ENCODE measurements around the gene GPR151.
"Not testable (repeated sequence)": the region's sequence is repeated elsewhere in the genome, so short reads cannot be mapped to it uniquely, and the experiment has no call there.

Gene GPR151

DNA sequence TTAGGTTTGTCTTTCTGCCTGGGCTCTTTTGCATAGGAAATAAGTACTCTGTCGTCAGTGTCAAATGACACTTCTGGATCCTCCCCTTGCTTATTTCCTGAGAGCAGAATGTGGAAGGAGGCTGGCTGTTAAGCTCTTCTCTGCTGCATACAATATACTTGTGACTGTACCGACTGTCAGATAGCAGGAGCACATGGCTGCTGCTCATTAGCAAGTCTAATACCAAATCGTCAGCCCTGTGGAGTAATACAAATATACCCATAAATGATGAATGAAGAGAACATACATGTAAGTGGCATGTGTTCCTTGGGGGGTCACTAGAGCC is at the start of gene GPR151:
Gene GPR151 (minus strand): TSS at position 40 of the 325 bp plus-strand sequence. CDS start 77 bp downstream, outside the sequence.
- no peak for DNase-seq

DNA sequence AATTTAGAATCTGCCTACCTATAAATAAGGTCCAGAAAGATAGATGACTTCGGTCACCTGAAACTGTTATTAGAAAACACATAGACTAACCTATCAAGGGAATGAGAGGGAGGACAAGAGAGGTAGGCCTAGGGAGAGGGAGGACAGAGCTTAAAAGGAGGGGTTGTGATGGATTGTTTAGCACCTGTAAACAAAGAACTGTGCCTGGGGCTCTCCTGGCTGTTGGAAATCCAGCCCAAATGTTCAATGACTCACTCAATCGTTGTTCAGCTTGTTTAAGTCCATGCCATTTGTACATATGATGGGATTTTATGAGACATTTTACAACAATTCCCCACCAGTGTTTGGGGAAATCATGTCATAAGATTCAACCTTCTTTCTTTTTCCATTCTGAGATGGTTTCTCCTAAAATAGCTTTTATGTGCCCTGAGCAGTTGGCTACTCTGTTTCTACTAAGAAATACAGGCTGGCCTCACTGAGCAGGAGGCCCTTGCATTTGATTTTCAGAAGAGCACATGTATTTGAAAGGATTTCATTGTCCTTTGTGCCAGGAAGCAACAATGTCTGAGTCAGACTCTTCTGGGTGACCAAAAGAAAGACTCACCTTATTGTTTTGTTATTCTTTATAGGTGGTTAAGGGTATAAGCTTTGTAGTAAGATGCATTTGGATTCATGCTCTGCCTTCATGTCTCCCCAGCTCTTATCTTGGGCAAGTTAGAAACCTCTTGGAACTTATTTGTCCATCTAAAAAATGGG is 48.2 kb upstream of the GPR151 start:
- no peak for DNase-seq

DNA sequence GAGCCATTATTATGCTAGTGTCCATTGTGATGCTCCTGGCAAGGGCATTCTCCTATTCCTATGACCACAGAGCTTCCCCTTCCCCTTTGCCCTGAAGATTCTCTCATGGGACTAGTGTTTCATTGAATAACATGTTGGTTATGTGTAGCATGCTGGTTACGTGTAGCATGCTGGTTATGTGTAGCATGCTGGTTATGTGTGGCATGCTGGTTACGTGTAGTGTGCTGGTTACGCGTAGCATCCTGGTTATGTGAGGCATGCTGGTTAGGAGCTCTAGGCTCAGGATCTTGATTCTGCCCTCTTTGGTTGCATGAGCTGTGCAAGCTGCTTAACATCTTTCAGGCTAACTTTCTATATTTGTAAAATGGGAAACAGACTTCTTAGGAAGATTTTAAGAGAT is 46.5 kb upstream of the GPR151 start:
- no peak for DNase-seq

DNA sequence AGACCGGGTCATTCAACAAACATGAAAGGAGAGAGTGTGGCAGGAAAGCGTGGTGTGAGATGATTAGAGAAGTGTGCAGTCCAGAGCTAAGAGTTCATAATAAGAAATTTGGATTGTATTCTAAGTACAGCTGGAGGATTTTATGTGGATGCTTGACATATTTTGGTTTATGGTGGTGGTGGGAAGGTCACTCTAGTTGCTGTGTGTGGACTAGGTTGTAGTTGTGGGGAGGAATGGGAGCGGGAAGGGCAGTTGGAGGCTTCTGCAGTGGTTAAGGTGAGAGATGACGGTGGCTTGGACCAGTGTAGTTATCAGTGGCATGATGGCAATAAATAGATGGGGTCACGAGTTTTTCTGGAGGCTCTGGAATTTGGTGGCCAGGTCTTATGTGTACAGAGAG is 45.7 kb upstream of the GPR151 start:
- no peak for DNase-seq

DNA sequence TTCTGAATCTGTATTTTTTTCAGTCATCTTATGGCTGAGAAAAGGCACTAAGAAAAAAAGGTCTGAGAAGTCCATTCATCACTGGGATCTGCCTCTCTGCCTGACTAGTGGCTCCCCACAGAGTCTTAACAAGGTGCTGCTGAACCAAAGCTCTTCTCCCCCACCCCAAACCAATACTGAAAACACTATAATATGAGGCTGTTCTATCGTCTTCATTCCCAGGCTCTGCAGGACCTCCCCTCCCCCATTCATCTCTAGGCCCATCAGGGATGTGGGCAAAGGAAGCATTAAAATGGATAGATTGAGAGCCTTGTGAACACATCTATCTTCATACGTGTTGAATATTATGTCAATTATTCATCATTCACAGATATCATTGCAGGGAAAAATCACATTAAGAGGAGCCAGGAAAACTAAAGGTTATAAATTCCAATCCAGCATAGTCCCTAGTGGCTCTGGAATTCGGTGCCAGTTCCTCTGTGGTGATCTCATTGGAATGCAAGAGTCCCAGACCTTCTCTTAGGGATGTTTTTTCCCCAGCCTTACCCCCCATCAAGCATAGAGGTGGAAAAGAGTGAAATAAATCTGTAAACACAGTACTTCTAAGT is 44.3 kb upstream of the GPR151 start:
- no peak for DNase-seq

DNA sequence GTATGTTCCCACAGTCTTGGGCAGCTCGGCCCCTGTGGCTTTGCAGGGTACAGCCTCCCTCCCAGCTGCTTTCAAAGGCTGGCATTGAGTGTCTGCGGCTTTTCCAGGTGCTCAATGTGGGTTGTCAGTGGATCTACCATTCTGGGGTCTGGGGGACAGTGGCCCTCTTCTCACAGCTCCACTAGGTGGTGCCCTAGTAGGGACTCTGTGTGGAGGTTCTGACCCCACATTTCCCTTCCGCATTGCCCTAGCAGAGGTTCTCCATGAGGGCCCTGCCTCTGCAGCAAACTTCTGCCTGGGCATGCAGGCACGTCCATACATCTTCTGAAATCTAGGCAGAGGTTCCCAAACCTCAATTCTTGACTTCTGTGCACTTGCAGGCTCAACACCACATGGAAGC is 40.9 kb upstream of the GPR151 start:
- not testable (repeated sequence) for DNase-seq

DNA sequence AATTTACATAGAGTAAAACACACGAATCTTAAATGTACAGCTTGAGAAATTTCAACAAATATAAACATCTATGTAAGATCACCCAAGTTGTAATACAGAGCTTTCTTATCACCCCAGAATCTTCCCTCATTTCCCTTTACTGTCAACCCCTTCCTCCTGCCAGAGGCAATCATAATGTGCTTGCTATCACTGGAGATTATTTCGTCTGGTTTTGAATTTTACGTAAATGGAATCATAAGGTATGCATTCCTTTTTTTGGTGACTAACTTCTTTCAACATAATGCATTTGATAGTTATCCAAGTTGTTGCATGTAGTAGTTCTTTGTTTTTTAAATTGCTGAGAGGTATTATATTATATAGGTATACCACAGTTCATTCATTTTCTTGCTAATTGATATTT is 37.5 kb upstream of the GPR151 start:
- no peak for DNase-seq

DNA sequence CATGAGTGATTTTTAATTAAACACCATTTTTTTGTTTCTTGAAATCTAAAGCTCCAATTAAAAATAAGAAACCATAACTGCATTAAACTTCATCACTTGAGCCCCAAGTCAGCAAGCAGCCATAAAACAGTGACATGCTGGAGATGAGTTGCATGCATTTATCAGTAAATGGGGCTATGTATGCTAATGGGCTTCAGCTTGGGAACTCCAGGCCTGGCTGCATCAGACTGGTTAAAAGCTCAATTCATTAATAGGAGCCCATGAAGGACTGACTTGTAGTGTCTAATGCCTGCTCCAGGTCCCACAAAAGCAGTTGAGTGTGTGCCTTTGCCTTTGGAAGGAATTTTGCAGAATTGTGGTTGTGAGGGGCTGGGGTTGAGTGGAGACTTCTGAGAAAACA is 33.6 kb upstream of the GPR151 start:
- DNase-seq, result no peak

DNA sequence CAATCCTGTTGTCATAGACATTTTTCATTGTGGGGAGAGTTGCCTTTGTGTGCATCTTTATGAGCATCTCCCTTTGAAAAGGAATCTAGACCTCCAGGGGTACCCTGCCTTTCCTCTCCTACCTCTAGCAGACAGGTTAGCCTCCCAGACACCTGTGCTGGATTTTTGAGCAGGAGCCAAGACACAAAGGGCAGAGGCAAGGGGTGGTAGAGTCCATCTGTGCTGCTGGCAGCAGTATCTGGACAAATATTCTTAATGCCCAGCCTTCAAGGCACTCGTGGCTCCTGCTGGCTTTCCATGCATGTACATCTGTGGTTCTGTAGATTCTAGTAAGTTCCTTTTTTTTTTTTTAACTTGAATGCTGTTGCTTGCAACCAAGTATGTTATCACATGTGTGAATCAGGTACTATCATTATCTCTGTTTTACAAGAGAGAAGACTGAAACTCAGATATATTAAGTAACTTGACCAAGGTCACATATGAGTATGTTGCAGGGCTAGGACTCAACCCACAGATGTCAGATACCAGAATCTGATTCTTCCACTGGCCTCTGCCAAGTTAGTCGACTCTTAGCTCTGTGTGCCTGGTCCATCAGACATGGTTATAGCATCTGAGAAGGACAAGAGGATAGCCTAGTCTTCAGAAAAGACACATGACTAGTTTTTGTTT is 32.9 kb upstream of the GPR151 start:
- DNase-seq, result no peak

DNA sequence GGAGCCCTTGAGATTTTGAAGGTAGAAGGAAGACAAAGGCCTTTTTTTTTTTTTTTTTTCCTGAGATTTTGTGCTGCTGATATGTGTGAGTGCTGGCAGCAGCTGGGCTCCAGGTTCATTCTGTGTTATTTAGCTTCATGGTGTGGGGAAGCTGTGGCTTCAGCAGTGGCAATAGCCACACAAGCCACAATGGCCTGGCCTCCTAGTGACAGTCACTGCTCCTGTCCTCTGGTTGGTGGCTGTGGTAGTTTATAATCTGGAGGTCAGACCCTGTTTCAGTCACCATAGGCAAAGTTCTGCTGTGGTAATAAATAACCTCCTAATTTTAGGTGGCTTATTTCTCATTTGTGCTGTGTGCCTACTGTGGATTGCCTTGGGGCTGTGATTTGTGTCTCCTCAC is 28.2 kb upstream of the GPR151 start:
- no peak for DNase-seq

DNA sequence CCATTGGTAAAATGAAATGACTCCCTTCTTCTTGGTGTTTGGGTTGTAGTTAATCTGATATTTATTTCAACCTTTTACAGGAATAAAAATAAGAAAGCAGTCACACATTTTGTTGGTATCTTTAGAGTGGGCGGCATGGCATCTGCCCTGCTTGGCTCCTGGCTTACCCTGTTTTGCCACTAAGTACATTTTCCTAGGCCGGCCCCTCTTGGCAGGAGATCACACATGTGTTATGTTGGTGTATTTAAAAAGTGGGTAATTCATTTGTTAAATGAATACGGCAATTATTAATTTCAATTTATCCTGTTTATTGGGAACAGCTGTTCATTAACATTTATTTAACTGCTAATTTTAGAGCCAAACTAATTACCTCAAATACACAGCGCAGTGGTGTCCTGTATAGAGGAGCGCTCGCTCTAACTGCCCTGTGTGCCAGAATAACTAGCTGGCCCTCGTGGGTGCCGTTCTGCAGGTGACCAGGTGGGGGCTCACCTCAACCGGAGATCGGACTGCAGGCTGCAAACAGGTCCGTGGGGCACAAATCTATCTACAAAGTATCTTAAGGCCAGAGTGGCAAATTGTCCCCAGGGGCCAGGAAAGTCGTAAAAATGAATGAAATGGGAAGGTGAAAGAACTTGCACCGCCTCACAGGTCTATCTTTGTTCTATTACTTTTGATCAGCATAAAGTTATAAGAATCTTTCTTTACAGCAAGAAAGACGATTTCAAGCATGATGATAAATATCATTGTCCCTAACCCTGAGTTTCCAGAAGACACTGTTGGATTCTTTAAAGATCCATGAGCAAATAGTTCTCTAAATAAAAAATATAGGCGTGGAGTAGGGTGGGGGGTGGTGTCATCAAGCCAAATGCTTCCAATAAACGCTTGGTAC is 26.2 kb upstream of the GPR151 start:
- peak in 51 of 56 donors; percentile 2 to 80 (median 45) for DNase-seq

DNA sequence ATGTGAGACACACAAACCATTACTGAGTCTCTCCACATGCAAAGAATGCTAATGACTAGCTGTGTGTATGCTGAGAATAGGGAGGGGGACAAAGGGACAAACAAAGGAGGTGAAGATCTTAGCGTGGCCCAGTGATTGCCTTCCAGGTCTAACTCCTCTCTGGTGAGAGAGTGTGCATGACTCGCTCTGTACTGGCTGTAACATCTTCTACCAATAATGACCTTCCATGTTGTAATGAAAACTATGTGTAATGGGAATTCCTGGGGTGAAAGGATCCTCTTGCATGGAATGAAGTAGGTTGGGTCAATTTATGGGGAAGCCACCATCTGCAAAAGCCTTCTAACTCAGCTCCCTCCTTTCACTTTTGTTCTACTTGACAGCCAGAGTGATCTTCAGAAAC is 24.4 kb upstream of the GPR151 start:
- DNase-seq, result no peak

DNA sequence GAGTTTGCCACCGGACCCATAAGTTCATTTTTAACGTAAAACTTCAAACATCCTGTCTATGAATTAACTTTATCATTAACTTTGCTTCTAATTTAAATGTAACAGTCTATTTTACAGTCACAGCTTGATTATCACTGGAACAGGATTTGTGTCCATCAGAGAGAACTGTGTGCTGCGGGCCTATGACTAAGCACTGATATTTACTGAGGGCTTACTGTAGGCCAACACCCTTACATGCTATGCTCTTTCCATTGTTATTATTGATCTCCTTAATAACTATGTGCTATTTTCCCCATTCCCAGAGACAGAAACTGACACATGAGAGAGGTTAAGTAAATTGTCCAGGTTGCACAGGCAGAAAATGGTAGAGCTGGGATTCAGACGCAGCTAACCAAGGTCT is 24.0 kb upstream of the GPR151 start:
- no peak for DNase-seq

DNA sequence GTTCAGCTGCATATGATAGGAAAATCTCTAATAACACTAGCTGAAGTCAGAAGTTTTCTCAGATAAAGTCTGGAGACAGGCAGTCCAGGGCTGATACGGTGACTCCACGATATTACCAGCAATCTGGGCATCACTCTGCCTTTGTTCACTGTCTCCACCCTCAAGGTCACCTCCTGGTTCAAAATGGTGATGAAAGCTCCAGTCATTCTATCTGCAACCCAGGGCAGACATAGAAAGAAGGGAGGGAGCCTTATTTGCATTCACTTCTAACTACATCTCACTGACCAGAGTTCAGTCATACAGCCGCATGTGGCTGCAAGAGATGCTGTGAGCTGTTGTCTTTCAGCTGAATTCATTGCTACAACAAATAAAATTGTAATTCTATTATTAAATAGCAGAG is 22.4 kb upstream of the GPR151 start:
- DNase-seq, result no peak

DNA sequence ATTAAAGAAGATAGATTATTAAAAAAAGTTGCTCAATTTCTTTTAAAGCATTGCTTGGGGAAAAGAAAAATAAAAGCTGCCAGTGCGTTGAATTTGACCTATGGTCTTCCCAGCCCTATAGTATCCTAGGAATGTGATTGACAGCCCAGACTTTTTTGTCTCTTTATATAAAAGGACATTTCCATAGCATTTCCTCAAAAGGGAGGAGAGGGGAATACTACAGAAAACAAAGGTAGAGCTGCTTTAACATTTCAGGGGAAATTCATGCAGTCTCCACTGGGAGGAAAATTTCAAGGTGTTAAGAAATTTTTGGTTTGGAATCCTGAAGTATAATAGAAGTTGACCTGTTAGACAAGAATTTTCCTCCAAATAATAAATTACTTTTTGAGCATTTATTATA is 17.9 kb upstream of the GPR151 start:
- DNase-seq, result no peak

DNA sequence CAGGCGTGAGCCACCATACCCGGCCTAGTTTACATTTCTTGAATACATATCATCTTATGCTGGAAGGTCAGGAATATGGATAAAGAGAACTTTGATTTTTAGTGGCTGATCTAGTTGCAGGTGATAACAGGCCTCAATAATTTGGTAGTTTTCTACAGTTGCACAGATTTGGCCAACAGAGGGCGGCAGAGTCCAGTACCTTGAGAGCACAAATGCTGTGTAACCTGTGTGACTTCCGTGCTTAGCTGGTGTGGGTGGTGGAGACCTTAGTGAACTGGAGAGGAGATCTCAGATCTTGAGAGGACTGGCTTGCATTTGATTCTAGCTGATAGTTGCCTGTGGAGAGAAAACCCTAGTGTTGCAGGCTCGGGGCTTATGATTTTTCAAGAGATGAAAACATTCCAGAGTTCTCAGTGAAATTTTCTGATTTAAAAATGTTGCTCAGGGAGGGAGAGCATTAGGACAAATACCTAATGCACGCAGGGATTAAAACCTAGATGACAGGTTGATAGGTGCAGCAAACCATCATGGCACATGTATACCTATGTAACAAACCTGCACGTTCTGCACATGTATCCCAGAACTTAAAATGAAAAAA is 17.4 kb upstream of the GPR151 start:
- peak in 45 of 56 donors; percentile 1 to 83 (median 28) for DNase-seq

DNA sequence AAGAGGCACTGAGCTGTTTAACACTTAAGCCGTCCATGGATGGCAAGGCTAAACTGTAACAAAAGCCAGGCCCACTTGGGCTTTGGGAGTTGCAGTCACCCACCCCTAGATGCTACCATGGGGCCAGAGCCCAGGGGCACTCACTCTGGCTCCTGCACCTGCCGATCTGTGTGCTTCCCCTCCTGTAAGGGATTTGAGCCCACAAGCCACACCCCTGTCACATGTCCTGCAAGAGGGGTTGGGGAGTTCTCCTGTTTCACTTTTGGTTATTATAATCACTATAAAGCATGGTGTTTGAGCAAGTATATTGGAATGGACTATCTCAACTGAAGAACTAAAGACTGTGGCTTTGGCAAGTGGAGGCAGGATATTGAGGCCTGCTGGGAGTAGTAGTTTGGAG is 14.0 kb upstream of the GPR151 start:
- no peak for DNase-seq

DNA sequence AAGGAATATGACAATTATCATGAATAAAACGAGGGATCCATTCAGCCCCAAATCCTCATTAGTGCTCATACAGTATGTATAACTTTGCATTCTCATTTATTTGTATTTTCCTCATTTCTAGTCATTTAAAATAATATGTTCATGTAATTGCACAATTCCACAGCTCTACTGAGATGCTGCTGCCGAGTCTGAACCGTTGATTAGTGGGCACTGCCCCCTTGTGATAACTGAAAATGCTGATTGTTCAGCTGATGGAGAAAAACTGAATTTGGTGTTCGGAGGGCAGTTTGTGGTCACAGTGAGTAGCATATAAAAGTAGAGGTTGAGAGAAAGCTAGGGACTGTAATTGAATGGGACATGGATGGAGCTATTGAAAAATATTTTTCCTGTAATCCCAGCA is 12.2 kb upstream of the GPR151 start:
- peak in 3 of 56 donors; percentile 7 to 42 (median 10) for DNase-seq

DNA sequence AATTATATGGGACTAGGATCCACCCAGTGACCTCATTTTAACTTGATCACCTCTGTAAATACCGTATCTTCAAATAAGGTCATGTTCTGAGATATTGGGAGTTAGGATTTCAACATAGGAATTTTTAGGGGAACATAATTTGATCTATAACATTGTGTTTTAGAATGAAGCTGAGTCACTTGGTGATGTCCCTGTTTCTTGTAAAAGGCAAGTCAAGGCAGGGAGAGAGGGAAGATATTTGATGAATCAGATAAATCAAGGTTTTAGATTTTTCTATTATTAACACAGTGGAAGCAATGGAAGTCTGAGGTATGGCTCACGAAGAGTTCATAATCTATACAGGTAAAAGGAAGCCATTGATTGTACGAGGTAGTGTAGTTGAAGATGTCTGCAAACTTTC is 11.8 kb upstream of the GPR151 start:
- no peak for DNase-seq

DNA sequence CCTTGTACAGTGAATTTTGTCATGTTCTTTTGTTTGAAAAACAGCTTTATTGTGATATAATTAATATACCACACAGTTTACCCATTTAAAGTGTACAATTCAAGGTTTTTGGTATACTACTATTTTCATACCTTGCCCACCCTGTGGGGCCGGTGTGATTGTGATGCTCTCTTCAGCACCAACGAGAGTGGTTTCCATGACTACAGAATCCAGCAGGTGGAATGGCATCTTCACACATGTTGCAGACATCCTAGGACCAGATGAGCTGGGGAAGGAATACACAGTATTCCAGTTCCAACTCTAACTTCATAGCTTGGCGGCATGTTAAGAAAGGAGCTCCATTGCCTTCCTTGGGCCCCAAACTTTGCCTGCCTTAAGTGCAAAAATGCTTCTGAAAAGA is 7.7 kb upstream of the GPR151 start:
- no peak for DNase-seq

DNA sequence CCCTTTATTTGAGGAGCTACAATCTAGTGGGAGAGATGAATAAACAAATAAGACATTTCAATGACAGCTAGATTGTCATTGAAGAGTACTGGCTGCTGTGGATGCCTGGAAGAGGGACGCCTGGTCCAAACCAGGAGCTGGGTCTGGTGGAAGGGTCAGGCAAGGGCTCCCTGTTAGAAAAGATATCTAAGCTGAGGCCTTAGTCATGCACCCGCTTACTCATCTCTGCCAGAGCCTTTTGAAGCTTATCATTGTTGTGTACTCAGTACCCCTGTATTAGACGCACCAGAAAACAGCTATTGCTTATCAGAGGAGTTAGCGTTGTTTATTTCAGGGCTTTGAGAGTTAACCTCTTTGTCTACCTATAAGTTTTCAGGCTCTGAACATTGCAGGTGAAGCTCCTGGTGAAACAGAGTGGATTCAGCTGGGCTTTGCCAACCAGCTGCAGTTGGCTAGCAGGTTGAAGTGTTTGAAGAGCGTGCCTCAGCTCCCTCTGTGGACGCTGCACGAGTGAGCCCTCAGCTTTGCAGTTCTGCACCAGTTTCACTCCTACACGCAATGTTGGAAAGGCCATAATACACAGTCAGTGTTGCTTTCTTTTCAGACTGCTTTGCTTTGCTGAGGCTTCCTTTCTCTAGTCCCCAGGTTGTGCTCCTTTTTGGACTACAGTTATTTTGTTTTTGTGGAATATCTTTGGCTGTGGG is 5.6 kb upstream of the GPR151 start:
- no peak for DNase-seq

Data from amygdala (tissue), 56 donors.